Liver (tissue), 9 donors: Measurements from ENCODE around the gene SIRT1. TPM values are rescaled to one million over a fixed set of nuclear protein-coding genes. Genes with fewer than 3 reads are reported as not detected.

Source experiments
- DNase-seq: peaks from one replicate; pipeline ENCODE4 v3.0.0-alpha.2; 2017; ENCODE audit warnings: low spot score
- H3K27ac ChIP-seq, 2 donors: one replicate each; pipeline ENCODE4 v1.7.0; 2013; ENCODE audit warnings: inconsistent platforms in 2 of 2, low read length in 2 of 2, control low read depth in 1 of 2, low read depth in 1 of 2, mild to moderate bottlenecking in 1 of 2
- H3K27me3 ChIP-seq, 4 donors: one replicate each; pipeline versions ENCODE4 v1.6.1 to v1.7.0; 2013; ENCODE audit warnings: low read length in 3 of 4, inconsistent platforms in 1 of 4, mild to moderate bottlenecking in 1 of 4, moderate library complexity in 1 of 4; ENCODE audit not compliant: control insufficient read depth in 4 of 4, insufficient read depth in 4 of 4
- H3K36me3 ChIP-seq, 4 donors: one replicate each; pipeline versions ENCODE4 v1.6.1 to v1.7.0; 2013; ENCODE audit warnings: low read length in 3 of 4, mild to moderate bottlenecking in 3 of 4, low read depth in 1 of 4, moderate library complexity in 1 of 4; ENCODE audit not compliant: control insufficient read depth in 4 of 4, insufficient read depth in 3 of 4
- H3K4me1 ChIP-seq, 4 donors: one replicate each; pipeline versions ENCODE4 v1.6.1 to v1.7.0; 2013; ENCODE audit warnings: low read length in 3 of 4, mild to moderate bottlenecking in 3 of 4, moderate library complexity in 1 of 4; ENCODE audit not compliant: control insufficient read depth in 4 of 4, insufficient read depth in 4 of 4
- H3K4me3 ChIP-seq, 3 donors: one replicate each; pipeline versions ENCODE4 v1.6.1 to v1.7.0; 2013; ENCODE audit warnings: low read length in 3 of 3, control low read depth in 1 of 3, low read depth in 1 of 3, mild to moderate bottlenecking in 1 of 3
- H3K9ac ChIP-seq, 2 donors: one replicate each; pipeline ENCODE4 v1.7.0; 2013; ENCODE audit warnings: low read length in 2 of 2, mild to moderate bottlenecking in 2 of 2, moderate library complexity in 2 of 2, control low read depth in 1 of 2, low read depth in 1 of 2
- H3K9me3 ChIP-seq, 4 donors: one replicate each; pipeline versions ENCODE4 v1.6.1 to v1.7.0; 2013; ENCODE audit warnings: low read length in 3 of 4; ENCODE audit not compliant: control insufficient read depth in 4 of 4
- CTCF ChIP-seq: fragments of 150-350 bp; IDR thresholded peaks from 2 replicates; pipeline ENCODE4 v1.5.1; 2017; ENCODE audit warnings: improper control_type of control experiment, low read depth, low read length; ENCODE audit not compliant: missing input control
- EGR1 ChIP-seq, 2 donors: IDR thresholded peaks; 2 replicates each; pipeline ENCODE4 v1.6.1; 2016 to 2018; ENCODE audit warnings: antibody characterized with exemption in 2 of 2, low read depth in 2 of 2
- FOXA1 ChIP-seq: IDR thresholded peaks from 2 replicates; pipeline ENCODE4 v1.6.1; 2016; ENCODE audit warnings: antibody characterized with exemption
- FOXA2 ChIP-seq: IDR thresholded peaks from 2 replicates; pipeline ENCODE4 v1.6.1; 2016; ENCODE audit warnings: antibody characterized with exemption
- GABPA ChIP-seq, 2 donors: IDR thresholded peaks in 1 of 2; conservative IDR thresholded peaks in 1 of 2; 2 replicates each; pipeline ENCODE4 v1.6.1; 2016; ENCODE audit warnings: antibody characterized with exemption in 2 of 2, mild to moderate bottlenecking in 1 of 2, moderate library complexity in 1 of 2
- HNF4A ChIP-seq, 2 donors: conservative IDR thresholded peaks; 2 replicates each; pipeline ENCODE4 v1.6.1; 2016; ENCODE audit warnings: antibody characterized with exemption in 2 of 2, mild to moderate bottlenecking in 2 of 2
- HNF4G ChIP-seq: IDR thresholded peaks from 2 replicates; pipeline ENCODE4 v1.6.1; 2016; ENCODE audit warnings: antibody characterized with exemption
- JUND ChIP-seq, 2 donors: IDR thresholded peaks; 2 replicates each; pipeline ENCODE4 v1.6.1; 2016; ENCODE audit warnings: antibody characterized with exemption in 2 of 2
- MAX ChIP-seq: IDR thresholded peaks from 2 replicates; pipeline ENCODE4 v1.6.1; 2016; ENCODE audit warnings: antibody characterized with exemption
- NR2F2 ChIP-seq: IDR thresholded peaks from 2 replicates; pipeline ENCODE4 v1.6.1; 2016; ENCODE audit warnings: antibody characterized with exemption
- RAD21 ChIP-seq, 2 donors: IDR thresholded peaks; 2 replicates each; pipeline ENCODE4 v1.6.1; 2016; ENCODE audit warnings: antibody characterized with exemption in 2 of 2, mild to moderate bottlenecking in 2 of 2
- REST ChIP-seq: IDR thresholded peaks from 2 replicates; pipeline ENCODE4 v1.6.1; 2016; ENCODE audit warnings: antibody characterized with exemption, mild to moderate bottlenecking
- RXRA ChIP-seq, 2 donors: IDR thresholded peaks; 2 replicates each; pipeline ENCODE4 v1.6.1; 2017 to 2018; ENCODE audit warnings: antibody characterized with exemption in 2 of 2, mild to moderate bottlenecking in 1 of 2
- SP1 ChIP-seq: IDR thresholded peaks from 2 replicates; pipeline ENCODE4 v1.6.1; 2018; ENCODE audit warnings: antibody characterized with exemption, mild to moderate bottlenecking
- TAF1 ChIP-seq: conservative IDR thresholded peaks from 2 replicates; pipeline ENCODE4 v1.6.1; 2016; ENCODE audit warnings: antibody characterized with exemption, mild to moderate bottlenecking
- YY1 ChIP-seq: IDR thresholded peaks from 2 replicates; pipeline ENCODE4 v1.6.1; 2016; ENCODE audit warnings: antibody characterized with exemption, mild to moderate bottlenecking
- WGBS: extraction: QIAGEN DNeasy Blood & Tissue Kit; methylation state at CpG from one replicate; pipeline ENCODE4 v1.1.7; 2013; 5-methylcytosine and 5-hydroxymethylcytosine counted together
- polyA plus RNA-seq, 2 donors: library from polyadenylated mRNA; stranded (reverse) in 1 of 2; unstranded in 1 of 2; fragments of 200-250 nt in 1 of 2; fragments of >200 nt in 1 of 2; fragmentation: Nextera tagmentation in 1 of 2; extraction: Ambion mirVana in 1 of 2; gene quantifications; one replicate each; pipeline versions ENCODE4 v1.2.1 to v1.2.3, GENCODE V29; 2013 to 2015
- total RNA-seq, 2 donors: library from RNA; depleted of rRNA; stranded (reverse); fragments of >200 nt; gene quantifications; one replicate each; pipeline ENCODE4 v1.2.3, GENCODE V29; 2014
- TF ChIP-seq, protein P1 (sequence below): IDR thresholded peaks from 2 replicates; pipeline ENCODE4 v1.6.1; 2016; ENCODE audit warnings: antibody characterized with exemption
- TF ChIP-seq, protein P2 (sequence below): IDR thresholded peaks from 2 replicates; pipeline ENCODE4 v1.6.1; 2016; ENCODE audit warnings: antibody characterized with exemption
- donor health status: healthy.
- donor health status: healthy.
- donor health status: healthy.
- donor health status: healthy.
- donor health status: healthy.

The SIRT1 gene
- total and polyA plus RNA-seq, 4 donors = 3.0 to 14.8 (median 7.8) TPM

DNA sequence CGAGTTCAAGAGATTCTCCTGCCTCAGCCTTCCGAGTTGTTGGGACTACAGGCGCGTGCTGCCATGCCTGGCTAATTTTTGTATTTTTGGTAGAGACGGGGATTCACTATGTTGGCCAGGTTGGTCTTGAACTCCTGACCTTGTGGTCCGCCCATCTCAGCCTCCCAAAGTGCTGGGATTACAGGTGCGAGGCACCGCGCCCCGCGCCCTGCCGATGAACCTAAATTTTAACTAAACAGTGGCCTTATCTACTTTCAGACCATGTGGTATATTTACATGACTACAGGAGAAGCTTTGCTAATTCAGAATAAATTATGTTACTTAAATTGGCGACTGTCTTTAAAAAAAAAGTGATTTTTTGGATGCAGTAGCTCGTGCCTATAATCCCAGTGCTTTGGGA lies 9.2 kb downstream of the SIRT1 start:
- TF ChIP-seq FOXA2 (no peak), YY1 (no peak), GABPA (IDR thresholded peaks at IDR 0.05 in 1 of 2, conservative IDR thresholded peaks at IDR 0.05 in 1 of 2) (no peak), HNF4A (conservative IDR thresholded peaks at IDR 0.05) (no peak), NR2F2 (no peak), SP1 (no peak), FOXA1 (no peak), MAX (no peak), EGR1 (IDR thresholded peaks at IDR 0.05; ENCODE audit: low read depth in 2 of 2) (no peak), CTCF (no peak), HNF4G (no peak), REST (no peak), RXRA (IDR thresholded peaks at IDR 0.05) (no peak), RAD21 (IDR thresholded peaks at IDR 0.05) (no peak)
- TF ChIP-seq, protein P1, sequence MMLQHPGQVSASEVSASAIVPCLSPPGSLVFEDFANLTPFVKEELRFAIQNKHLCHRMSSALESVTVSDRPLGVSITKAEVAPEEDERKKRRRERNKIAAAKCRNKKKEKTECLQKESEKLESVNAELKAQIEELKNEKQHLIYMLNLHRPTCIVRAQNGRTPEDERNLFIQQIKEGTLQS = no peak
- TF ChIP-seq, protein P2, sequence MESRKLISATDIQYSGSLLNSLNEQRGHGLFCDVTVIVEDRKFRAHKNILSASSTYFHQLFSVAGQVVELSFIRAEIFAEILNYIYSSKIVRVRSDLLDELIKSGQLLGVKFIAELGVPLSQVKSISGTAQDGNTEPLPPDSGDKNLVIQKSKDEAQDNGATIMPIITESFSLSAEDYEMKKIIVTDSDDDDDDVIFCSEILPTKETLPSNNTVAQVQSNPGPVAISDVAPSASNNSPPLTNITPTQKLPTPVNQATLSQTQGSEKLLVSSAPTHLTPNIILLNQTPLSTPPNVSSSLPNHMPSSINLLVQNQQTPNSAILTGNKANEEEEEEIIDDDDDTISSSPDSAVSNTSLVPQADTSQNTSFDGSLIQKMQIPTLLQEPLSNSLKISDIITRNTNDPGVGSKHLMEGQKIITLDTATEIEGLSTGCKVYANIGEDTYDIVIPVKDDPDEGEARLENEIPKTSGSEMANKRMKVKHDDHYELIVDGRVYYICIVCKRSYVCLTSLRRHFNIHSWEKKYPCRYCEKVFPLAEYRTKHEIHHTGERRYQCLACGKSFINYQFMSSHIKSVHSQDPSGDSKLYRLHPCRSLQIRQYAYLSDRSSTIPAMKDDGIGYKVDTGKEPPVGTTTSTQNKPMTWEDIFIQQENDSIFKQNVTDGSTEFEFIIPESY = no peak
- Histone ChIP-seq H3K9me3 (no peaks in the 10 kb centered on the region), H3K36me3 (peaks cover 18 to 33% (median 26%) of the 10 kb centered on the region in 4 donors)

DNA sequence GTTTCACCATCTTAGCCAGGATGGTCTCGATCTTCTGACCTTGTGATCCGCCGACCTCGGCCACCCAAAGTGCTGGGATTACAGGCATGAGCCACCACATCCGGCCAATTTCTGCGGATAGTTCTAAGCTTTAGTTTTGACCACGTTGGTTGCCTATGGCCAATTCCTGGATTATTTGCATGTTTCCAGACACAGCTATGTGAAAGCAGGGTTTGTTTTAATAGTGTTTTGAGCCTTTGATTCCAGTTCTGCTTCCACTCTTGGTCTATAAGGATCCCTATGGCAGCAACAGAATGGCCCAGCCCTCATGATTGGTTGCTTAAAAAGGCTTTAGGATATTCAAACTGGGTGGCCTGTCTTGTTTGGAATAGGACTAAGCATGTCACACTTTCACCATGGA lies 19.1 kb downstream of the SIRT1 start:
- H3K27me3 ChIP-seq = no peaks in the 10 kb centered on the region
- peaks cover 0 to 2% (median 0%) of the 10 kb centered on the region in 4 donors for H3K4me1 ChIP-seq
- DNase-seq = no peak
- peaks cover 3 to 46% (median 33%) of the 10 kb centered on the region in 4 donors for H3K36me3 ChIP-seq
- H3K9ac ChIP-seq = no peak overlapping the region
- H3K9me3 ChIP-seq = no peaks in the 10 kb centered on the region
- H3K27ac ChIP-seq = no peak overlapping the region
- TF ChIP-seq GABPA (IDR thresholded peaks at IDR 0.05 in 1 of 2, conservative IDR thresholded peaks at IDR 0.05 in 1 of 2) = no peak
- no peak for TF ChIP-seq JUND (IDR thresholded peaks at IDR 0.05)
- TF ChIP-seq, protein P1 = no peak
- no peak for TF ChIP-seq NR2F2
- TF ChIP-seq FOXA1 = no peak
- no peak for TF ChIP-seq TAF1
- no peak for TF ChIP-seq YY1
- TF ChIP-seq, protein P2 = no peak
- 95% methylated on average over 7 of the region's 7 CpGs for WGBS
- H3K4me3 ChIP-seq = no peak overlapping the region

More for the DNA sequence above, 9.2 kb downstream of the SIRT1 start:
- 93% methylated on average over 14 of the region's 14 CpGs for WGBS
- Histone ChIP-seq H3K27me3 (no peaks in the 10 kb centered on the region), H3K4me1 (peaks cover 6 to 18% (median 12%) of the 10 kb centered on the region in 4 donors), H3K9ac (no peak overlapping the region), H3K4me3 (no peak overlapping the region), H3K27ac (no peak overlapping the region)
- DNase-seq = no peak
